NCI-H2171 treated with DMSO at 0.1 percent for 48 hours (cell line): ENCODE measurements around the gene PRG2.
"Not testable (repeated sequence)": the region's sequence is repeated elsewhere in the genome, so short reads cannot be mapped to it uniquely, and the experiment has no call there.

Experiments
- DNase-seq: peaks from one replicate; lab custom pipeline; 2025; lab: John Stamatoyannopoulos, UW

The PRG2 gene

DNA sequence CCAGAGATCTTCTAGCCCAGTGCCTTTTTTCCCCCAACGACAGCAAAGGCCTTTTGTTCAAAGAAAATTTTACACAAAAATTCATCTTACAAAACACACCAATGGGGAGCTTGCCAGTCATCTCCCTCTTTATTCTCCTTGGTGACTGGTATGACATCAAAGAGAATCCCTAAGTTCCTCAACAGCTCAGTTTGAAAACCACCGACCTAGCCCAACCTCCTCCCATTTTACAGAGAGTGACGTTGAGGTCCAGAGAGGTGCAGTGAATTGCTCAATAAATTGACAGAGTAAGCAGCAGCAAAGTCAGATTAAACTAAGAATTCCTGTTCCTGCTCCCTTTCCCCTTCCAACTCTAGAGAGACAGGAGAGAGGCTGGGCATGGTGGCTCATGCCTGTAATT is 28.7 kb upstream of the PRG2 start:
- DNase-seq: no peak

DNA sequence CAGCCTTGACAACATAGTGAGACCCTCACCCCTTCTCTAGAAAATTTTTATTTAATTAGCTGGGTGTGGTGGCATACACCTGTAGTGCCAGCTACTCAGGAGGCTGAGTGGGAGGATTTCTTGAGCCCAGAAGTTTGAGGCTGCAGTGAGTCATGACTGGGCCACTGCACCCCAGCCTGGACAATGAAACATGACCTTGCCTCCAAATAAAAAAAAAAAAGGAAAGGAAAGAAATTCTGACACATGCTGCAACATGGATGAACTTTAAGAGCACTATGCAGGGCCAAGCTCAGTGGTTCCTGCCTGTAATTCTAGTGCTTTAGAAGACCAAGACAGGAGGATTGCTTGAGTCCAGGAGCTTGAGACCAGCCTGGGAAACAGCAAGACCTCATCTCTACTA is 27.7 kb upstream of the PRG2 start:
- no peak for DNase-seq

GRCh38 chr11:57417056-57417455 is 26.6 kb upstream of the PRG2 start:
- DNase-seq: no peak

GRCh38 chr11:57416436-57416835 is 26.0 kb upstream of the PRG2 start:
- DNase-seq: no peak

GRCh38 chr11:57414612-57415212 is 24.3 kb upstream of the PRG2 start:
- DNase-seq: no peak

GRCh38 chr11:57413681-57414080 is 23.2 kb upstream of the PRG2 start:
- no peak for DNase-seq

- DNase-seq: no peak
These were observed 19.8 kb upstream of the PRG2 start for GRCh38 chr11:57410287-57410686.

DNA sequence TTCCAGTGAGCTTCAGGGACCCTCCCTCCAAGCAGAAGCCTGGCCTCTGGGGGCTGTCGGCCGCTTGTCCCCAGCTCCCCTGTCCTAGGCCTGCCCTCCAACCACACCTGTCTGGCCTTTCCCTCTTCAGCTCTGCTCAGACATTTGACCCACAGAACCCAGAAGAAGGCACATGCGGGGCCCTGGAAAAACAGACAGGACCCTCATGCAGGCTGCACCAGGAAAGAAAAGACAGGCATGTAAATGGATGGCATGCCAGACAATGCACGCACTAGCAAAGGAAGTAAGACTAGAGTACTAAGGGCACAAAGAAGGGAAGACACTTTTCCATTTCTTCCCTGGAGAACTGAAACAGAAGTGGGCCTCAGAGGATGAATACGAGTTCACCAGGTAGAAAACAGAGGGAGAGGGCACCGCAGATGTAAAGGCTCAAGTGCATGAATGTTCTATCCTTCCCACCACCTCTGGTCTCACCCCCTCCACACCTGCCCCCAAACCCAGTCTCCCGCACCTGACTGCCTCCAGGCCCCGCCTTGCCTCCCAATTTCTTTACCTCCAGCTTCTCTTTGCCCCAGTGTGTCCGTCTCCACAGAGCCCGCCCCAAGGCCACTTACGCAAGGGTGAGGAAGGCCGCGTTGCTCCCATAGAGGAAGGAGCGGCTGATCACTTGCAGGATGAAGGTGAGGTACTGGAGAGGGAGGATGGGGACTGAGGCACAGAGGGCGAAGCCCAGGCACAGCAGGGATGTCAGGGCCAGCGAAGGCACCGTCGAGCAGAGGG is 19.1 kb upstream of the PRG2 start:
- no peak for DNase-seq

DNA sequence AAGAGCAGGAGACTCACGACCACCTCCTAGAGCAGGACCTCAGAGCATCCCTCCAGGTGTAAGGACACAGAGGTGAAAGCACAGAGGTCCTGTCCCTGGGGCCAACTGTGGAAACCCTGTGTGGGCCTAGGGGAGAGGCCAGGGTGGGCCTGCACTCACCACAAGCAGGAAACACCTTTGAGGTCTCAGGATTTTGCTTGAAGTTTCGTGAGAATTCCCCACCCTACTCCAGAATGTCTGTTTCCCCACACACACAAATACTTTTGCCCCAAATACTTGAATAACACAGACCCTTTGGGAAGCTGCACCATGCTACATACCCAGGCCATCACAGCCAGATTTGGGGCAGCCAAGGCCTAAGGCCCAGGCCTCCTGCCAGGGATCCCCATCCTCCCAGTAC is 18.3 kb upstream of the PRG2 start:
- DNase-seq: no peak

DNA sequence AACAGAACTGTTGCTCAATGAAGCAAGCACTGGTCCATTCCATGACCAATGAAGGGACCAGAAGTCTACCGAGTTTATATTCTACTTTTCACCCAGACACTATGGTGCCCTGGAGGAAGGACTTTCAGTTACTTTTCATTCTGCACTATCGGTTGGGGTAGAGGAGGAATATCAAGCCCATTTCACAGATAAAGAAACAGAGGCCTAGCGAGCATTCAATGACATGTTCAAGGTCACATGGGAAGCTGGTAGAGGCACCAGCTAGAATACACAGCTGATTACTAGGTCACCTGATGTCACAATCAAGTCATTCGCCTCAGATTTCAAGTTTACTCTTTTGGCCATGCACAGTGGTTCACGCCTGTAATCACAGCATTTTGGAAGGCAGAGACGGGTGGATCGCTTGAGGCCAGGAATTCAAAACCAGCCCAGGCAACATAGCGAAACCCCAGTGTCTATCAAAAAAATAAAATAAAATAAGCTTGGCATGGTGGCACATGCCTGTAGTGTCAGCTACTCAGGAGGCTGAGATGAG is 17.6 kb upstream of the PRG2 start:
- no peak for DNase-seq

- DNase-seq: no peak
These were observed 16.8 kb upstream of the PRG2 start for GRCh38 chr11:57407010-57407920.

GRCh38 chr11:57406337-57406904 is 16.0 kb upstream of the PRG2 start:
- DNase-seq: no peak

DNA sequence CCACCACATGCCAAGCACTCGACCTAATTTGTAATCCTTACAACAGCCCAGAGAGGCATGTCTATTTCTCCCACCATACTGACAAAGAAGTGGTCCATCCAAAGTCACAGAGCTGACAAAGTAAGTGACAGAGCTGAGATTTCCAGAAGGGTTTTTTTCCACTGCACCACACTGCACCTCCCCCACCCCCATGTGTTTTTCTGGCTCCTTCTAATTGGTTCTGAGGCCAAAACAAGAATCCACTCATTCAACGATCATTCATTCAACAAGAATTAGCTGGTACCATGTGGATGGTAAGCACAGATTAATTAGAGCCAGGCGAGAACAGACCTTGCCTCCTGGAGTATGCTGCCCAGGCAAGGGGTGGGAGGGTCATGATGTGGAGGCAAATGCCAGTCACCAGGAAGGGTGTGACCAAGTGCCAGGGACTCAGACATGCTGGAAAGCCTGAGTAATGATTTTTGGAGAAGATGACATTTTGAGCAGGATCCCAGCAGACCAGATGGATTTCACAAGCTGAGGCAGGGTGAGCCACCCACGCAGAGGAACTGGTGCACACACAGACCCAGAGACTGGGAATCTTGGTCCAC is 14.9 kb upstream of the PRG2 start:
- DNase-seq: no peak

DNA sequence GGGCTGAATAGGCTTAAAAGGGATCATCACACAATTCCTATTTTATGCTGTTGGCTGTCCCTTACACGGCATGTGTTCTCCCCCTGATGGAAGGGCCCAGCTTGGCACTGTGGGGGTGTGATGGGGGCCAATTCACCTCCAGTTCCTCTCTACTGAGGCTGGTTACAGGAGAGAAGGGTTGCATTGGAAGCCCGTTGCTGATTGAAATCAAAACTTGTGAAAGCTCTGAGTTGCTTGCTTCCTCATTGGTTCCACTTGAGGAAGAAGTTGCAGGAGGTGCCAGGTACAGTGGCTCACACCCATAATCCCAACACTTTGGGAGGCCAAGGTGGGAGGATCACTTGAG is 13.3 kb upstream of the PRG2 start:
- DNase-seq: no peak

DNA sequence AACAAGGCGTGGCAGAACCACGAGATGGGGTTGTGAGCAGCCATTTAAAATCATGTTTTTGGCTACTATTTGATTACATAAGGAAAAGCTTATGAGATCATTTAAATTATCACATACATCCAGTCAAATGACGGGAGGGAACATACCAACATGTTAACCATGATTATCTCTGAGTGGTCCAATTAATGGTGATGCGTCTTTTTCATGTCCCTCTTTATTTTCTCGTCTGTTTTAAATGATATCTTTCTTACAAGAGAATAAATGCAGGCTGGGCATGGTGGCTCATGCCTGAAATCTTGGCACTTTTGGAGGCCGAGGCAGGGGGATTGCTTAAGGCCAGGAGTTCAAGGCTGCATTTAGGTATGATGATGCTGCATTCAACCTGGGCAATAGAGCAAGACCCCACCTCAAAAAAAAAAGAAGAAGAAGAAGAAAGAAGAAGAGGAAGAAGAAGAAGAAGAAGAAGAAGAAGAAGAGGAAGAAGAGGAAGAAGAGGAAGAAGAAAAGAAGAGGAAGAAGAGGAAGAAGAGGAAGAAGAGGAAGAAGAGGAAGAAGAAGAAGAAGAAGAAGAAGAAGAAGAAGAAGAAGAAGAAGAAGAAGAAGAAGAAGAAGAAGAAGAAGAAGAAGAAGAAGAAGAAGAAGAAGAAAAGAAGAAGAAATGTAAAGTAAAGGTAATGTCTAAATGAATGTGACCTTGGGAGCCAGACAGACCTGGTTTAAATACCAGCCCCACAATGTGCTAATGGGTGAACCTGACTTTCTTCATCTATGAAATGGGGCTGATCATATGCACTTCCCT is 12.8 kb upstream of the PRG2 start:
- not testable (repeated sequence) for DNase-seq

GRCh38 chr11:57402188-57403002 is 11.9 kb upstream of the PRG2 start:
- DNase-seq: no peak

DNA sequence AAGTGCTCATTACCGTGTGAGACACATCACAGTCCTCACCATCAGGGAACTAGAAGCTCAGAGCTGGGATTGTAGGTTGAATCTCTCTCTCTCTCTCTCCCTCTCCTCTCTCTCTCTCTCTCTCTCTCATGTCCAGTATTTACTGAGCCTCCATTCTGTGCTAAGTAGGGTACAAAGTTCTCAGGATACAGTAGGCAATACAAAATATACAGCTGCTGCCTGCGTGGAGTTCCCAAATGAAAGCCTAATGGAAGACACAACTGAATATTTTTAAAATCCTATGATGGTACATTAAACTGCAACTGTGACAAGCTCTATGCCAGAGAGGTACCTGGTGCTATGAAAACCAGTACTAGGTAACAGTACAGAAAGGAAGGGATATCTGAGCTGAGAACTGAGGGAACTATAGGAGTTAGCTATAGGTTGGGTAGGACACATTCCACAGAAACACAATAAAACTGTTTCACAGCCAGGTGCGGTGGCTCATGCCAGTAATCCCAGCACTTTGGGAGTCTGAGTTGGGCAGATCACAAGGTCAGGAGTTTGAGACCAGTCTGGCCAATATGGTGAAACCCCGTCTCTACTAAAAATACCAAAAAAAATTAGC is 9.6 kb upstream of the PRG2 start:
- no peak for DNase-seq

GRCh38 chr11:57399221-57399620 is 8.8 kb upstream of the PRG2 start:
- DNase-seq: no peak

DNA sequence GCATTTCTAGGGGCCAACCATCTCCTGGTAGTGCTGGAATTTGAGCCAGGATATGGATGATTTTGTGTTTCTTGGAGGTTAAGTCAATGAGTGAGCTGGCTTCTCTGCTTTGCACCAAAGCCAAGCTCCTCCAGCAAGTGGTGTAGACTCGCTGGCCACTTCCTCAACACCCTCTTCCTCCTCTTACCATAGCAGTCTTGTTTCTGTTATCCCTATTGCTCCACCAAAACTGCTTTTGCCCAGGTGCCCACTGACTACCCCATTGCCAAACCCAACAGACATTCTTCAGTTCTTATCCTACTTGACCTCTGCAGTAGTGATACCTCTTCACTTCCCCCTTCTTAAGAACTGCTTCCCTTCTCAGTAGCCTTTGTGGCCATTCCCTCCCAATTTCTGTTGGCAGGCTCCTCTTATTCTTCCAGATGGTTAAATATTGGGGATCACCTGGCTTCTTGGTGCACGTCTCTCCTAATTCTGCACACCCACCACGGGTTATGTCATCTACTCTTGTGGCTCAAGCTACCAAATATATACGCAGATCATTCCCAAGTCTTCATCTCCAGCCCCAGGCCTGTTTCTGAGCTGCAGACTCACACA is 7.0 kb upstream of the PRG2 start:
- no peak for DNase-seq
